NCI-H774 (cell line): ENCODE data around the gene MARS1.
A peak's percentile ranks its signal among the peaks of the same experiment; 100 is the strongest.

Source experiments
- DNase-seq: peaks from one replicate; lab custom pipeline; 2025; lab: John Stamatoyannopoulos, UW

The MARS1 gene

DNA sequence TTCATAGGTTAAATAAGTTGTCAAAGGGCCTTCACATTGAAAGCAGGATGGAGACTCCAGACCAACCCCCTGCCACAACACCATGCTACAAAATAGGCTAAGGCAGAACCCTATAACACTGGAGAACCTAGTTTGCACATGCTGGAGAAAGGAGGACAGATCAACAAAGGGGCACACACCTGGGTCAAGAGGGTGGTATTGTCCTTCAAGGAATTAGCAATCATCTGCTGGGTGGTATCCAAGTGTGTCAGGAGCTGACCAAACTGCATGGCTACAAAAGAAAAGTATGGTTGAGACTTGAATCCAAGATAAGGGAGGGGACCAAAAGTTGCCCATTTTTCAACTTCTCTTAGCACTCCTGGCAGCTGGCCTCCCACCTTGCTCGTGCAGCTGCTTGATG, 44.0 kb downstream of the MARS1 start:
- no peak for DNase-seq

DNA sequence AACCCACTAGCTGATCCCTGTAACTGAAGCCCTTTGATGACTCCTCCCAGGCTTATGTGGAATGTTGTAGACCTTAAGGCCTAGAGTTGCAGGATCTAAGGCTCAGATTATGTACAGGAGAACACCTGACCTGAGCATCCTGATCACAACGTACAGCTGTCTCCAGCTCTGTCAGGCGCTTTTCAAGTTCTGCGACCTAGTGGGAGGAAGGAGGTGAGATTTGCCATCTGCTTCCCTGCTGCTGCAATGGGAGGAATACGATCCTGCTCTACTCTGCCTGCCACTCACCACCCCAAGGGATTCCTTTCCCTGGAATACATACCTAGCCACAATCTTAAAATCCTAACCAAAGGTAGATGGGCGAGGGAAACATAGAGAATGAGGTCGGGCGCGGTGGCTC, 45.2 kb downstream of the MARS1 start:
- DNase-seq, result no peak

DNA sequence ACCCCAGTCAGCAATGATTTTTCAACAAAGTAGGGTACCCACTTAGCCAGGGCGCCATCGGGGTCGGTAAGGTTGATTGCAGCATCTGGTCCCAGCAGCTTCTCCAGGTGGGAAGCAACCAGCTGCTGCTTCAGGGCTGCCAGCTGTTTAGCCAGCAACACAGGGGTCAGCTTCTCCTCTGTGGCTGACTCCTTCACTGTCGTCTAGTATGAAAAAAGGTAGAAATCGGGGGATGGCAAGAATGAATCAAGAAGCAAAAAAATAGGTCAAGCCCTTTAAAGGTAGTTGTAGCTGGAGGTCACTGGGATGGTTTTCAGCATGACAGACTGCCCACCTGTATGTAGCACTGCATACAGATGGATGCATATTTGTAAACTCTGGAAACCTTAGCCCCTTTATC, 46.4 kb downstream of the MARS1 start:
- DNase-seq, result no peak

DNA sequence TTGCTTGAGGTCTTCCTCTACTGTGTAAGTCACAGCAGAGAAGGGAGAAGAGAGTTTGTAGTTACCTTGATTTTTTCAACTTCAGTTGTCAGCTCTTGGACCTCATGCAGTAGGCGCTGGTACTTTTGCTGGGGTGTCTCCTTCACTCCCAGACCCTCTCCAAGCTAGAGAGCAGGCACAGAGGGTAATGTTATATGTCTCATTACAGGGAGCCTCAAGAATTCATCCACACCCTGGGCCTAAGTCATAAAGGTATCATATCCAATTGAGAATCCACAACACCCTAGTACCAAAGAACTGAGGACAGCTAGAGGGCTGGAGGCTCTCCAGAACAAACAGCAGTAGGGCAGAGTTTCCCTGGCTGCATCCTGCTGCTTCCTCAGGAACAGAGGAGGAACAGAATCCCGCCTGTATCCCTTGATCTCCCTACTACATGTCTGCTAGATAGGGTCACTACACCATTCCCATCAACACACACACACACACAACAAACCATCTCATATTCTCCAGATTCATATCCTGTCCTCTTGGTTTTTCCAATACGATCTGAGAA, 47.2 kb downstream of the MARS1 start:
- no peak for DNase-seq

DNA sequence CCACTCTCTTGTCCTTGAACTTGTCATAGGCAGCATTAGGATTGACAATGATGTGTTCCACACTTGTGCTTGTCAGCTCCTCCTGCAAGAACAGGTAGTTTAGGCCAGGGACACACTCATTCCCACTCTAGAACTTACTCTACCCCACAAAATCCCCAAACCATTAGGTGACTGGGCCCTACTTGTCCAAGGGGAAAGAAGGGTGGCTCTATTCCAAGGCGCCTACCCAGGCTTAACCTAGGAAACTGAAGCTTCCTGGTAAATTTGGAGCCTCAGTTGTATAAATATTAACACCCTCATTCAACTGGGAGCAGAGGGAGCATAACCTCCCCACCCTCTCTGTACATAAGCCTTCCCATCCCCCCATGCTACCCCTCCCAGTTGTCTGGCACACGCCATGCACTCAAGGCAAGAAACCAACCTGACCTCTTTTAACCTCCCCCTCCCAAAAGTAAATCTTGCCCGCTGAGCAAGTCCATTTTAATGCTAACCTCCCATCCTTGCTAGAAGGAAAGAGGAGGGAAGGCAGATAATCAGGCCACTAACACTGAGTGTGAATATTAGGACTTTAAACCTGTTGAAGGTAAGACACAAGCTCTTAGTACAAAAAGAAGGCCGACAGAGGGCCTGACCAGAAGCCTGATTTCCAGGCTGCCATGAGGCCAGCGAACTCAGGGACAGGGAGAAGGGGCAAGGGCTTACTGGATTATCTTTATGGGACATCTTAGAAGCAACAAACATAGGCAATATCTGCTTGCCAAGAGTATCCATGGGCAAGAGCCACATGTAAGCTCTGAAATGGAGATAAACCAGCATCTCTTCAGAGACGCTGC, 48.1 kb downstream of the MARS1 start:
- DNase-seq, result no peak

DNA sequence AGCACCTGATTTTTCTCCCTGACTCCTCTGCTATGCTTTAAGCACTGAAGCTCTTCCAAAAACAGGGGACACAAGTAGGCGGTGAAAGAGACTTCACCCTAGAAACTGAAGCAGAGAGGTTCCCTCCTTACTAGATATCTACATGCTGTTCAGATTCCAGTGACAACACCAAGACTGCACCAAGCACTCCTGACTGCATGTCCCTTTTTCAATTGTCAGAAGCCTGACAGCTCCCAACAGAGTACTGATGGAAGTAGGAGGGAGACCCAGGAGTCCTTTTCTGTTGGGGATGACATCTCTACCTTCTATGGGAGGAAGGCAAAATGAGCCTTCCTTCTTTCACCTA, 48.7 kb downstream of the MARS1 start:
- DNase-seq, result no peak

DNA sequence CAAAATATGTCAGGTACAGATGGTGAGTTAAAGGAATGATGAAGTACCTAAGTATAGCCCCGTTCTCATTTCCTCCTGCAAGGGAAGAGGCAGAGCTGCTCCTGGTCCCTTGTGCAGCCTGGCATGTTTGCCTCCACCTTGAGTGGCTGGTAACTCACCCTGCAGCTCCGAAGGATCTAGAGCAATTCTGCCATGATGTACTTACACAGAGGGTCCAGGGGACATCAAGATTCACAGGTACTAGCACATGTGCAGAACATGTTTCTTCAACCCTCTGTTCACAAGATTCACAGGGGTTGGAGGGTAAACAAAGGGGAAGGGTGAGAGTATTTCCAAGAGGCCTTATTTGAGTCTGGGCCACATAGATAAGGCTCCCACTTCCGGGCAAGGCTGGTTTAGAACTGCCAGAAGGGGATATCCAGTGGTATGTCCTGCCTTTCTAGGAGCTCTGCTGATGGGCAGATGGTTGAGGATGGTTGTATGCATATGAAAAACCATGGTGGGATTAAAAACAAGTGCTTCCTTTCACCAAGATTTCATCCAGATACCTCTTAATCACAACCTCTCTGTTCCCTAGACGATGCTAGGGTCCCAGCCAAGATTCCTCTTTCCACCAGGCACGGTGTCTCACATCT, 51.4 kb downstream of the MARS1 start:
- DNase-seq, result no peak

DNA sequence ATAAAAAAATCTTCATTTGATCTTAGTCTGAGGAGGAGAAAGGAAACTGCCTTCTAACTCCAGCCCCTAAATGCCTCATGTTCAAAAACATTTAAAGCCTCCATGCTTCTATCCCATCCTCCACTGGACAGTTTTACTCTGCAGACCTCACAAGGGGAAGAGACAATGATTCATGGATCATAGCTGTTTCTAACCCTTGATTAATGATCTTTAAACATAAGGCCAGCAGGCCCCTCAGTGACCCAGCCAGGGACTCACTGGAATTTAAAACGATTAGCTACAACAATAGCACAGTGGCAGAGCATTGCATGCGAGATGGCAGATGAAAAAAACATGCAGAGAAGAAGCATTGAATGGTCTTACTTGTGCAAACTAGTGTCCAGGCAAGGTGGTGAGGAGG, 53.1 kb downstream of the MARS1 start:
- DNase-seq, result no peak

DNA sequence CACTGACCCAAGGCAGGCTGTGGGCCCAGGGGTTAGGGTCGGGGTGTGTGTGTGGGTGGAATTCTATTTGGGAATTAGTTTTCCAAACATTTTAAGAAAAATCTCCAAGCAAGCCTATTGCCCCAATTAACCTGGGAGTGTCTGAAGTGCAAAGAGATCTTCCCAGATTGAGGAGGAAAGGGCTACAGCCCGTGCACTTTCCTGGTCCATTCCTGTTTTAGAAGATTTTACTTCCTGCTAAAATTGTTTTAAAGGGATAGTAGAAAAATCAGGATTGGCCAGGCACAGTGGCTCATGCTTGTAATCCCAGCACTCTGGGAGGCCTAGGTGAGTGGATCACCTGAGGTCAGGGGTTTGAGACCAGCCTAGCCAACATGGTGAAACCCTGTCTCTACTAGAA, 53.8 kb downstream of the MARS1 start:
- DNase-seq, result no peak

DNA sequence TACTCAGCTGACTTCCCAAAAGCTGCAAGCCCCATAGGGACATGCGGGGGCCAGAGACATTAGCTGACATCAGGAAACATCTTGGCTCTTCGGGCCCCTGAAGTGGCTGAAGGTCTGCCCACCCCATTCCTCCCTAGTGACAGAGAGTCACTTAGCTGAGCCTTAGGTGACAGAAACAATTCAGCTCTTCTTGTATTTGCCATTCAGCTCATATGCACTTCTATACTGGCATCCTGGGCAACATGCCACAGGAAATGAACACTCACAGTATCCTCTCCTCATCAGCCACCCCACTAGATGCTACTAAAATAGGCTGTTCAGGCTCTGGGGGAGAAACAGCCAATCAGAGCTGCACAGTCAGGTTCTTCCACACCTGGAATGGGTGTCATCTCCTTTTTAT, 55.7 kb downstream of the MARS1 start:
- no peak for DNase-seq

DNA sequence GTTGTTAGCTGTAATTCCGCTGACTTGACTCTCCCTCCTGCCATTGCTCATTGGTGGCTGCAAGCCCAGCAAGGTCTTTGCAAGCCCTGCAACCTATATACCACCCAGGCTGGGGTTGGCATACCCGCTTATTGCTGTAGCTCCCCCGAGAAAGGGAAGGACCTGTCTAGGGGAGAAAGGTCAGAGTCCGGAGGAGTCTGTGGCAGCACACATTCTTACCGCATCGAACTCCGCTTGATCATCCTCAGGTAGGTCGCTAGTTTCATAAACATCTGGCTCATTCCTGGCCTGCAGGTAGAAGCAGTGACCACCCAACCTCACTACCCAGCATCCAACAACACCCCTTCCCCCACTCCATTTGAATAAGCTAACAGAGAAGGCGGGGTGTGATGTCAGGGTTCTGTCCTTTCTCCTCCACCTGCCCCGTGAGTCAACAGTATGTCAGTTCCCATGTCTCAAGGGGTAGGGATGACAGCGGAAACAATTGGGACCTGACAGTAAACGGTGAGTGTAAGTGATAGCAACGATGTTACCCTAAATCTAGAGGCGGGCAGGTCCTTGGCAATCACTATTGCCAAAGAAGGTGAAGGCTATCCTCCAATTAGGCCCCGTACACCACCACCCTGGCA, 58.1 kb downstream of the MARS1 start:
- peak; percentile 23 for DNase-seq

DNA sequence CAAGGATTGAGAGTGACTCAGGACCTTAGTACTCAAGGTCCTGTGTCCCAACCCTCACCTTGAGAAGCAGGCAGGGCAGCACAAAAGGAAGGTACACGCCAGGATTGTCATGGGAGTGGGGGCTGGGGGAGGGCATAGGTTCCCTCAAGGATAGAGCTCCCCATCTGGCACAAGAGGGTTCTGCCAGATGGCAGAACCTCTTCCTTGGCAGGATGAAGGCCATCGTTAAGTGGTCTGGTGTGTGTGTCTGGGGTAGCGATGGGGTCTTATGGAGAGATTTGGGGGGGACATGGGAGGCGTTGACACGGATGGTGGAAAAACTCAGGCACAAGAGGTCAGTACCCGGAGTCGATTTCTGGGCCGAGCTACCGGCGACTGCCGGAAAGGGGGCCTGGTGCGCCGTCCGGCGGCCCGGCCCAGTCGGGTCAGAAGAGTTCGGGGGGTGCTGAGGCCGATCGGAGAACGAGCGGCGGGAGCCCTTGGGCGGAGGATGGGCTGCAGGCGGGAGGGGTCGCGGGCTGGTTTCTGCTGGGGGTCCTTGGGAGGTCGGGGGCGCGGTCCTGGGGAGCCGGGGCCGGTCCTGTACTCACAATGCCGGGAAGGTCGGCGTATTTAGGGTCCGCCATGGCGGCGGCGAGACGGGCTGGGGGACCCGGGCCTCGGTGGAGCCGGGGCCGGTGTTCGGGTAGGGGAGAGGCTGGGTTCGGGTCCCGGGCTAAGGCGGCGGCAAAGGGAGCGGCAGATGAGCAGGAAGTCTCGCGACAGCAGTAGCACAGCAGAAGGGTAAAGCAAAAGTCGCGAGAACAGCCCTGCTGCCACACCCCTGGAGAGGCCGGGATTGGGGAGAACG, 58.8 kb downstream of the MARS1 start, which contains the start of gene DCTN2:
DCTN2 (minus strand) TSS at position 755 of the 850 bp plus-strand sequence; CDS start at position 626, 129 bp downstream.
- peak; percentile 98 for DNase-seq

DNA sequence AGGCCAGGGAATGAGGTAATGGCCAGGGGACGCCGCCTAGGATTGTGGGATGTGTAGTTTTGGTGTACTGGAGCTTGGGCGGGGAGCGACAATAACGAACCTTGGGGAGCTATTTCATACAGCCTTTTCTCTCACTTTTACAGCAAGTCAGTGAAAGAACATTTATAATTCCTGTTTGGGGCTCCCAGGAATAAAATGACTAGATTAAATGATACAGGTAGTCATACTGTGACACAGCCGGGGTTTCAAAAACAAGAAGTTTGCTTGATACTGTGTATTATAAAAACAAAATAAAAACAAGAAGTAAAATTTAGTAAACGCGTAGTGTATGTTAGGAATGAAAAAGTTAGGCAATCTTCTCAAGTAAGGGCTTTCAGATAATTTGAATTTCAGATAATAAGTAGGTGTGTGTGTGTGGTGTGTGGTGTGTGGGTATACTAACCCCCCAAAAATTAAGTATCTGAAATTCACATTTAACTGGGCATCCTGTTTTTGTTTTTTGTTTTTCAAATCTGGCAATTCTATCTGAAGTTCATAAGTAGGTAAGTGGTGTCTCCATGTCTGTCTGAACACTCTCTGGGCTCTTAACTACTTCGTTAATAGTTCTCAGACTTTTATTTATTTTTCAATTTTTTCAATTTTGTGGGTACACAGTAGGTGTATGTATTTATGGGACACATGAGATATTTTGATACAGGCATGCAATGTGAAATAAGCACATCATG, 59.6 kb downstream of the MARS1 start:
- no peak for DNase-seq

DNA sequence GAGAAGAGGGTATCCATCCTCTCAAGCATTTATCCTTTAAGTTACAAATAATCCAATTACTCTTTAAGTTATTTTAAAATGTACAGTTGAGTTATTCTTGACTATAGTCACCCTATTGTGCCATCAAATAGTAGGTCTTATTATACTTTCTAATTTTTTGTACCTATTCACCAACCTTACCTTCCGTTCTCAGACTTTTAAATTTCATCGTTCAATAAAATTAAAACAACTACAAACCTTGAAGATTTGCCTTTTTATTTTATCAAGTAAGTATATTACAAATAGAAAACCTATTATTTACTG, 60.1 kb downstream of the MARS1 start:
- DNase-seq, result no peak

DNA sequence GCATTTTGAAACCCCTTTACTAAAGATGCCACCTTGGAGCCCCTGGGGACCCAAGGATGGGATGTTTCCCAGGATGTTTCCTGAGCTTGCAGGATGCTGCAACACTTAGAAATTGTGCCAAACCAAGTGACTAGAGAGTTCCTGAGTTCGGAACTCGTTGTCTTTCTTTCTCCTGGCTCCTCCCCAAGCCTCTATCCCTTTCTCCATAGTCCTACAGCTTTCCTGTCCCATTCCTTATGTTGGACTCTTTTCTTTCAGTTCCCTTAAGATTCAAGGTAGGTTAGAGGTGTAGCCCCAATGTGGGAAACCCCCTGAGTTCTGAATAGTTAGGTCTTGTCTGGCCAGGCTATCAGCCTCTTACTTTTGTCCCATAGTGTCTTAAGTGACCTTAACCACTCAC, 60.6 kb downstream of the MARS1 start:
- no peak for DNase-seq

DNA sequence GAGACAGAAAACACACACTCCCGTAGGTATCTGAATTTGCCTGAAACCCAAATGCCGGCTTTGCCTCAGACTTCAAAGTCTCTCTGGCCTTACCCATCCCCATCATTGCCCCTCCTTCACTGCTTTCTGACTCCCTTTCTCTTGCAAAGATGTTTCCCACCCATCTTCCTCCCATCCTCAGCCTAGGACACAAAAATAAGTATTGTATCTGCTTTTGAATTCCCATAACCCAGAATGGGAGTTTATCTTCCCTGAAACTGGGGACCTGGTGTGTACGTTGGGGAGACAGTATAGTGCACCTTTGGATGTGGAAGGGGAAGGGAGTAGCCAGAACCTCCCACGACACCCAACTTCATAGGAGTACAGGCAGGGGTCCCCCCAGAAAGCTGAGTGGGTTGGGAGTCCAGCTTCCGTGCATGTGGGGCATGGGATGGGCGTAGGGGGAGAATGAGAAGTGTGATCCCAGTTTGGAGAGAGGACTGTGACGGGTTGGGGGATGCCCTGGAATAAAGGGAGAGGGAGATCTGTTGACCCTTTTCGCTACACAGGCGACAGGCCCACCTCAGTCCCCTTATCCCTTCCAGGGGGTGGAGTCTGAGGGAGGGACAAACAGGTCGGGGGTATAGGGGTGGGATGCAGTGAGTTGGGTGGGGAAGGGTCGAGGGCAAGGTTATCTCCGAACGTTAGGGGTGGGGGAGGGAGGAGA, 61.5 kb downstream of the MARS1 start:
- DNase-seq, result no peak

DNA sequence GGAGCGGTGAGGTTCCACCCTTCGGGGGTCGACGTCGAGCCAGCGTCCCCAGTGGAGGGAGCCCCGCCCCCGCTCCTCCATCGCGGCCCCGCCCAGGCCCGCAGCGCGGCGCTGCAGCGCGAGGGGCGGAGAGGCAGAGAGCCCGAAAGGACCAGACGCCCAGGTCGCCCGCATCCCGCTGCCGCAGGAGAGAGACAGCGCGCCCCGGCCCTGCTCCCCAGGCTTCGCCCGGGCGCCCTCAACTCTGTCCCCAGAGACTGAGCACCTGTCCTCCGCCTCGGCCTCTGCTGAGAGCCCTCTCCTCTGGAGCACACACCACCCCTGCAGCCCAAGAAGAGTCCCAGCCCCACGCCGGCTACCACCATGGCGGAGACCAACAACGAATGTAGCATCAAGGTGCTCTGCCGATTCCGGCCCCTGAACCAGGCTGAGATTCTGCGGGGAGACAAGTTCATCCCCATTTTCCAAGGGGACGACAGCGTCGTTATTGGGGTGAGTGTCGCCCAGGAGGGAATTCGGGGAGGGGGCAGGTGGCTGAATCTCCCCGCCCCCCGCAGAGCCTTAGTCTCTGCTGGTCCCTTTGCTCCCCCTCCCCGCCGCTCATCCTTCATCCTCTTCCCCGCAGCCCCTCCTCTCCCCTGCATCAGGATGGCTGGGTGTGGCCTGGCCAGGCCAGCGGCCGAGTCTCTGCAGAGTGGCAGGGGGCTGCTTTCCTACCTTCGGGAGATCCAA, 62.2 kb downstream of the MARS1 start, which contains the start of gene KIF5A:
KIF5A (plus strand) TSS at position 136 of the 732 bp plus-strand sequence; CDS start at position 364, 228 bp downstream.
- peak; percentile 49 for DNase-seq

DNA sequence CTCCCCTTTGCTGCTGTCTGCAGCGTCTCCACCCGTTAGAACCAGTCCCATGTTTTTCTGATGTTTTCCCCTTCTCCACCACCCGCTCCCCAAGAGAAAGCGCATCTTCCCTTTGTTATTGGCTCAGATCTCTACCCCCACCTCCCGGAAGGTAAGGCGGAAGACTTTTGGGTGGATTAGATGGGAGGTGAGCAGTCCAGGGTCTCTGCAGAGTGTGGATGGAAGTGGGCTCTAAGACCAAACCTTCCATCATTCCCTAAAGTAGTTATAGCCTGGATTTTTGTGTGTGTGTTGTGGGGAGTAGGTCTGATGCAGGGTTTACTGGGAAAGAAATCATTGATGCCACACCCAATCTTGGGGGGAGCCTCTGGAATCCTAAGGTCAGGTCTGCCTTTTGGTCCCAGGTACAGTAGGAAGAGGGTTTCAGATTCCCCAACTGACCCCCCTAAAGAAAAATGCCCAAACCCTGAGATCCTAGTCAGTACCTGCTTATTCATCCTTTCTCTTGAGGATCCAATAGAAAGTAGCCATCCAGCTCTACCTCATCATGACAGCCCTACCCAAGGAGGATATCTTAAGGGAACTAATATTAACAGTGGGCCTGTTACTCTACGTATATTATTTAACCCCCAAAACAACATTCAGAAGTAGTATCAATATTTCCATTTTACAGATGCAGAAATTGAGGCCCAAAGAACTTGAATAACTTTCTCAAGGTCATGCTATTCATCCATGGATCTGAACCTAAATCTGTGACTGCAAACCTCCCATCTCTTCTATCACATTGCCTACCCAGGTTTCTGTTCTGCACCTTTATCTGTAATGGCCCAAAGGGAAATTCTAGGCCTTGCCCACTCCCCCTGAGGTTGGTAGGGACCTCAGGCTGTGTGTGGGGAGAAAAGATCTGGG, 63.0 kb downstream of the MARS1 start:
- DNase-seq, result no peak
